Uterus (tissue), 4 donors: ENCODE measurements around the gene PLXNA4. TPM values are rescaled to one million over a fixed set of nuclear protein-coding genes. Genes with fewer than 3 reads are reported as not detected.

Source experiments
- DNase-seq, 2 donors: peaks; one replicate each; pipeline ENCODE4 v3.0.0-alpha.2; 2019 to 2020
- H3K27ac ChIP-seq, 2 donors: fragments of 200-600 bp; sonication (generic); 1 replicate in 1 of 2; 2 replicates in 1 of 2; pipeline ENCODE4 v1.5.1; 2016 to 2018
- H3K27me3 ChIP-seq, 2 donors: fragments of 200-600 bp; sonication (generic); one replicate each; pipeline ENCODE4 v1.5.1; 2018 to 2019; ENCODE audit warnings: control low read depth in 1 of 2
- H3K36me3 ChIP-seq, 2 donors: fragments of 200-600 bp; sonication (generic); one replicate each; pipeline ENCODE4 v1.5.1; 2019; ENCODE audit warnings: control low read depth in 1 of 2
- H3K4me1 ChIP-seq, 2 donors: fragments of 200-600 bp; sonication (generic); one replicate each; pipeline ENCODE4 v1.5.1; 2018 to 2019; ENCODE audit warnings: control low read depth in 1 of 2
- H3K4me3 ChIP-seq, 2 donors: fragments of 200-600 bp; sonication (generic); 1 replicate in 1 of 2; 2 replicates in 1 of 2; pipeline ENCODE4 v1.5.1; 2018 to 2019; ENCODE audit warnings: mild to moderate bottlenecking in 1 of 2
- H3K9me3 ChIP-seq, 2 donors: fragments of 200-600 bp; sonication (generic); one replicate each; pipeline ENCODE4 v1.5.1; 2019; ENCODE audit warnings: control low read depth in 1 of 2
- CTCF ChIP-seq, 4 experiments: fragments of 200-600 bp in 2 of 4; fragments of 450-650 bp in 2 of 4; sonication (generic) in 2 of 4; IDR thresholded peaks; one replicate each; pipeline ENCODE4 v1.5.1; 2016 to 2019; ENCODE audit warnings: antibody characterized with exemption in 4 of 4, mild to moderate bottlenecking in 2 of 4, moderate library complexity in 1 of 4
- POLR2A ChIP-seq, 2 donors: fragments of 450-650 bp; IDR thresholded peaks; one replicate each; pipeline ENCODE4 v1.6.1; 2016; ENCODE audit warnings: antibody characterized with exemption in 2 of 2, mild to moderate bottlenecking in 1 of 2, moderate library complexity in 1 of 2
- intact Hi-C: fragments of 100-400 bp; cut with DNase I; formaldehyde crosslinking; loops from one replicate; pipeline ENCODE4 v1.15.1; 2023; ENCODE audit warnings: low total_unique reads
- total RNA-seq, 4 donors: library from RNA; depleted of rRNA in 3 of 4; stranded (reverse); fragments of >200 nt in 3 of 4; gene quantifications; one replicate each; pipeline versions ENCODE4 v1.1.0 to v1.2.4, GENCODE V29; 2014 to 2023
- donor health status: DM: yes; HTN: yes; CAD: no.

The PLXNA4 gene
- total RNA-seq, 4 donors from 2014 or later = 4.1 to 16.5 (median 7.7) TPM

GRCh38 chr7:132250480-132251326, 325.6 kb downstream of the PLXNA4 start:
- Histone ChIP-seq H3K4me1 (no peaks in the 10 kb centered on the region), H3K27me3 (no peaks in the 10 kb centered on the region), H3K36me3 (no peaks in the 10 kb centered on the region), H3K4me3 (no peak overlapping the region), H3K27ac (no peak overlapping the region), H3K9me3 (no peaks in the 10 kb centered on the region)
- intact Hi-C loops = no loop called here
- TF ChIP-seq POLR2A (IDR thresholded peaks at IDR 0.05) = no peak
- no peak for TF ChIP-seq CTCF (IDR thresholded peaks at IDR 0.05)
- DNase-seq = no peak

- no peaks in the 10 kb centered on the region for H3K27me3 ChIP-seq
- no peak overlapping the region for H3K4me3 ChIP-seq
- H3K9me3 ChIP-seq = no peaks in the 10 kb centered on the region
- intact Hi-C loops = no loop called here
- no peaks in the 10 kb centered on the region for H3K36me3 ChIP-seq
- H3K4me1 ChIP-seq = no peaks in the 10 kb centered on the region
- DNase-seq = no peak
- TF ChIP-seq POLR2A (IDR thresholded peaks at IDR 0.05) = no peak
- no peak for TF ChIP-seq CTCF (IDR thresholded peaks at IDR 0.05)
- H3K27ac ChIP-seq = no peak overlapping the region
Observed at GRCh38 chr7:132249256-132249971, 326.9 kb downstream of the PLXNA4 start.

- Histone ChIP-seq H3K4me1 (no peaks in the 10 kb centered on the region), H3K9me3 (no peaks in the 10 kb centered on the region), H3K27ac (no peak overlapping the region), H3K4me3 (no peak overlapping the region), H3K36me3 (no peaks in the 10 kb centered on the region), H3K27me3 (no peaks in the 10 kb centered on the region)
- no peak for TF ChIP-seq POLR2A (IDR thresholded peaks at IDR 0.05)
- TF ChIP-seq CTCF (IDR thresholded peaks at IDR 0.05) = no peak
- intact Hi-C loops = no loop called here
- DNase-seq = no peak
Observed at GRCh38 chr7:132248841-132249240, 327.4 kb downstream of the PLXNA4 start.

GRCh38 chr7:132247995-132248618, 328.2 kb downstream of the PLXNA4 start:
- H3K9me3 ChIP-seq = no peaks in the 10 kb centered on the region
- DNase-seq = no peak
- TF ChIP-seq CTCF (IDR thresholded peaks at IDR 0.05) = no peak
- TF ChIP-seq POLR2A (IDR thresholded peaks at IDR 0.05) = no peak
- H3K4me3 ChIP-seq = no peak overlapping the region
- intact Hi-C loops = no loop called here
- H3K27ac ChIP-seq = no peak overlapping the region
- H3K27me3 ChIP-seq = no peaks in the 10 kb centered on the region
- no peaks in the 10 kb centered on the region for H3K4me1 ChIP-seq
- no peaks in the 10 kb centered on the region for H3K36me3 ChIP-seq

- no peak overlapping the region for H3K27ac ChIP-seq
- TF ChIP-seq CTCF (IDR thresholded peaks at IDR 0.05) (no peak), POLR2A (IDR thresholded peaks at IDR 0.05) (no peak)
- no peak overlapping the region for H3K4me3 ChIP-seq
- no peaks in the 10 kb centered on the region for H3K4me1 ChIP-seq
- intact Hi-C loops = no loop called here
- no peaks in the 10 kb centered on the region for H3K36me3 ChIP-seq
- no peaks in the 10 kb centered on the region for H3K27me3 ChIP-seq
- DNase-seq = no peak
- H3K9me3 ChIP-seq = no peaks in the 10 kb centered on the region
Observed at GRCh38 chr7:132246591-132246990, 329.7 kb downstream of the PLXNA4 start.
